SK-N-SH (cell line): ENCODE results near the gene SETD9. TPM values are rescaled to one million over a fixed set of nuclear protein-coding genes. Genes with fewer than 3 reads are reported as not detected.

Experiments
- PBX3 ChIP-seq: IDR thresholded peaks from 2 replicates; pipeline ENCODE4; 2012
- polyA plus RNA-seq, 3 experiments: library from polyadenylated mRNA; depleted of rRNA; stranded (reverse); fragments of >200 nt; gene quantifications; 2 replicates each; pipeline ENCODE4 v1.2.3, GENCODE V29; 2012

SETD9 gene
- polyA plus RNA-seq, 1 of the 3 experiments (the other 2 are of a cell fraction), result 12.2 TPM

DNA sequence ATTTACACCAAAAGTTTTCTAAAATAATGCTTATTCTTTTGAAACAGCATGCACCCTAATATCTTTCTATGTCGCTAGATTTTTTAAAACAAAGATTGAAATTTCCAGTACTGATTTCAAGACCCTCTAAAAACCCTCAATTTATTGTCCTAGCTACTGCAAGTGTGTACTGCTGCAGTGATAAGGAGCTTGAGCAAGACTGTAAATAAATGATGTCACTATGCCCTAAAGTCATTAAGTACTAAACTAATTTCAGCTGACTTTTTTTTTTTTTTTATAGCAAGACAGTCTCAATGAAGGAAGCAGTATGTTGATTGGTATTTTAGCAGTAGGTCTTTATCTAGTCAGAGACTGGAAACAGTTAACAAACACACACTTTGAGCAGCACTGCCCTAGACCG lies 54.8 kb downstream of the SETD9 start (continued):
- TF ChIP-seq PBX3, result no peak

Other genes starting within 250 kb of the SETD9 start
- 2.2 and 3.5 TPM in 2 replicates for gene MAP3K1, start 94.0 kb upstream of the SETD9 start, polyA plus RNA-seq (2012; rRNA removed)
- 3.8 and 5.9 TPM in 2 replicates for gene MIER3, start 42.5 kb downstream of the SETD9 start, polyA plus RNA-seq (2012; rRNA removed)